ENCODE results near the gene SHKBP1. TPM values are rescaled to one million over a fixed set of nuclear protein-coding genes. Genes with fewer than 3 reads are reported as not detected.

The SHKBP1 gene
- total RNA-seq, 1 experiment from 2014 or later: 92.9 TPM

DNA sequence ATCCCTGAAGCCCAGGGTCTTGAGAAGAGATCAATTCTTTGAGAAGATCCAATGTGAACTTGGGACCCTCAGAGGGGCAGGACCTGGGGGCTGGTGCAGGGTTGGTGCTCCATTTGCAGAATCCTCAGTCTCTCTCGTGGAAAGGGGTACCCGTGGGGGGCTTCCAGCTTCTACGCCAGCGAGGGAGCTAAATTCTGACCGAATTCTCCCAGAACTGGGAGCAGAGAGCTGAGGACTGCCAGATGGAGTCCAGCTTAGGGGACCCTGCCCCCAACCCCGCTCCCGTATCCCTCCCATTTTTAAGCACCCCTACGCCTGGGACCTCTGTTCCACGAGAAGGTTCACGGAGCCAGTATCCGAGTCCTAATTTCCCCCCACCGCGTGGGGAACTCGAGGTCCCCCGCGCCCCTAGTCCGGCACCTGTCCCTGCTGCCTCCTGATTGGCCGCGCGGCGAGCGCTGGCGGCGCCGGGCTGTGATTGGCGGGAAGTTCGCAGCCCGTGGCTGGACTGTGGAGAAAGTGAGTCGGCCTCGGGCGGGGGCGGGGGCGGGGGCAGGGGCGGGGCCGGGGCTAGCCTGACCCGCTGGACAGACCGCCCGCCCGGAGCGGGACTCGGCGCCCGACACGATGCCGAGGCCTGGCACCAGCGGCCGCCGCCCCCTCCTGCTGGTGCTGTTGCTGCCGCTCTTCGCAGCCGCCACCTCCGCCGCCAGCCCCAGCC, 20.1 kb downstream of the SHKBP1 start:
- Histone ChIP-seq H2BK12ac (ENCODE audit: insufficient read length, low read depth, low read length) (no peak overlapping the region), H4K5ac (ENCODE audit: insufficient read length, low read depth, low read length) (no peak overlapping the region), H3K14ac (ENCODE audit: insufficient read depth, low read length) (no peak overlapping the region), H2AK5ac (ENCODE audit: insufficient read length, low read length) (no peak overlapping the region), H3K4me1 (ENCODE audit: insufficient read depth, low read length) (peaks cover 3% of the 10 kb centered on the region; the same call in 1 of the 2 replicates), H3K27ac (ENCODE audit: insufficient read length, low read depth, low read length) (no peak overlapping the region), H3T11ph (ENCODE audit: low read length) (no peak overlapping the region), H2AFZ (ENCODE audit: low read length) (no peak overlapping the region), H4K8ac (replicated peaks; ENCODE audit: insufficient read length, low read depth, low read length) (no peak overlapping the region), H4K91ac (ENCODE audit: insufficient read length, low read depth, low read length) (no peak overlapping the region), H3K4ac (ENCODE audit: low read depth, low read length) (no peak overlapping the region), H3K18ac (ENCODE audit: insufficient read length, low read depth, low read length) (no peak overlapping the region), H3K56ac (ENCODE audit: insufficient read length, low read depth, low read length) (no peak overlapping the region), H2BK20ac (ENCODE audit: low read depth, low read length, poor library complexity, severe bottlenecking) (no peak overlapping the region), H3K23ac (ENCODE audit: insufficient read length, low read depth, low read length) (no peak overlapping the region), H3K23me2 (ENCODE audit: insufficient read length, low read depth, low read length, poor library complexity, severe bottlenecking) (peaks cover 17% of the 10 kb centered on the region), H2BK15ac (ENCODE audit: low read depth, low read length) (no peak overlapping the region), H3K79me1 (ENCODE audit: insufficient read depth, low read depth, low read length, poor library complexity, severe bottlenecking) (no peaks in the 10 kb centered on the region), H3K27me3 (ENCODE audit: insufficient read depth, low read length) (peaks cover 9% of the 10 kb centered on the region; the same call in 1 of the 2 replicates), H4K20me1 (ENCODE audit: control insufficient read depth, insufficient read depth, insufficient read length) (no peaks in the 10 kb centered on the region), H3K9me3 (ENCODE audit: control insufficient read depth, low read depth, low read length) (no peaks in the 10 kb centered on the region), H2BK120ac (ENCODE audit: low read depth, low read length, poor library complexity, severe bottlenecking) (no peak overlapping the region), H3K79me2 (ENCODE audit: insufficient read depth, low read length) (no peaks in the 10 kb centered on the region), H3K9ac (ENCODE audit: extremely low read depth, insufficient read length, low read length) (no peak overlapping the region), H3K4me2 (ENCODE audit: insufficient read depth, insufficient read length, low read length) (peak overlapping the region; percentile 69), H2BK5ac (ENCODE audit: insufficient read length, low read length) (no peak overlapping the region)
- TF ChIP-seq CTCF (conservative IDR thresholded peaks at IDR 0.05): no peak
- DNase-seq: peak; percentile 89
- Mint-ChIP-seq H3K36me3 (ENCODE audit: insufficient read depth in 1 of 3, low read depth in 3 of 3) (peaks cover 0 to 5% (median 3%) of the 10 kb centered on the region in 3 experiments; a peak in 3 of 7 replicates), H3K4me3 (peak overlapping the region; percentile 65 to 91), H3K9me3 (no peaks in the 10 kb centered on the region), H3K27ac (no peak overlapping the region), H3K27me3 (ENCODE audit: low read depth) (peaks cover 52% of the 10 kb centered on the region), H3K4me1 (peaks cover 28 to 49% of the 10 kb centered on the region in 2 experiments)
- no CpG with 5 or more reads among the region's 53 CpGs for WGBS (ENCODE audit: extremely low coverage, insufficient read length, low lambda C conversion rate)
